ENCODE data around the gene PTPN3.

DNA sequence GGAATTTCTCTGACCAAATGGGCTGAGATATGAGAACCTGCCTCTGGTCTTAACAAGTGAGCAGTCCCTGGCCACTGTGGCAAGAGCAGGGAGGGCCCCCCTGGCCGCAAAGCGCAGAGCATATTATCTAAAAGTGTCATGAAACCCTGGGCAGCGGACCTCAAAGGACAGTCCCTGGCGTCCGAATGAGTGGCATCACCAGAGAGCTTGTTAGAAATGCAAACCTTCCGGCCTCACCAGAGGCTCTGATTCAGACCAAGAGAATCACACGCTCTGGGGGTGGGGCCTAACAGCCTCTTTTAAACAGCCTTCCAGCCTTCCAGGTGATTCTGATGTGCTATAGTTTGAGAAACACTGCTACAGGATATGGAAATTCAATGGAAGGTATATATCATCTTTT is 10.9 kb downstream of the PTPN3 start:
- TF ChIP-seq, protein P1, sequence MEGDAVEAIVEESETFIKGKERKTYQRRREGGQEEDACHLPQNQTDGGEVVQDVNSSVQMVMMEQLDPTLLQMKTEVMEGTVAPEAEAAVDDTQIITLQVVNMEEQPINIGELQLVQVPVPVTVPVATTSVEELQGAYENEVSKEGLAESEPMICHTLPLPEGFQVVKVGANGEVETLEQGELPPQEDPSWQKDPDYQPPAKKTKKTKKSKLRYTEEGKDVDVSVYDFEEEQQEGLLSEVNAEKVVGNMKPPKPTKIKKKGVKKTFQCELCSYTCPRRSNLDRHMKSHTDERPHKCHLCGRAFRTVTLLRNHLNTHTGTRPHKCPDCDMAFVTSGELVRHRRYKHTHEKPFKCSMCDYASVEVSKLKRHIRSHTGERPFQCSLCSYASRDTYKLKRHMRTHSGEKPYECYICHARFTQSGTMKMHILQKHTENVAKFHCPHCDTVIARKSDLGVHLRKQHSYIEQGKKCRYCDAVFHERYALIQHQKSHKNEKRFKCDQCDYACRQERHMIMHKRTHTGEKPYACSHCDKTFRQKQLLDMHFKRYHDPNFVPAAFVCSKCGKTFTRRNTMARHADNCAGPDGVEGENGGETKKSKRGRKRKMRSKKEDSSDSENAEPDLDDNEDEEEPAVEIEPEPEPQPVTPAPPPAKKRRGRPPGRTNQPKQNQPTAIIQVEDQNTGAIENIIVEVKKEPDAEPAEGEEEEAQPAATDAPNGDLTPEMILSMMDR (IDR thresholded peaks at IDR 0.05), result no peak
- no peak for TF ChIP-seq POLR2A (IDR thresholded peaks at IDR 0.05)
